ENCODE data around the gene SLCO1B1.

The SLCO1B1 gene

GRCh38 chr12:21221072-21221471 lies 90.1 kb downstream of the SLCO1B1 start:
- Histone ChIP-seq H3K36me3 (ENCODE audit: control insufficient read depth in 1 of 2, insufficient read depth in 2 of 2, low read length in 2 of 2) (no peaks in the 10 kb centered on the region), H3K9me3 (ENCODE audit: control insufficient read depth in 1 of 2, low read length in 2 of 2) (no peaks in the 10 kb centered on the region), H3K4me3 (ENCODE audit: low read depth in 1 of 2, low read length in 2 of 2) (no peak overlapping the region), H3K27ac (ENCODE audit: low read length) (no peak overlapping the region), H3K27me3 (ENCODE audit: low read depth, low read length) (no peaks in the 10 kb centered on the region), H3K4me1 (ENCODE audit: control insufficient read depth in 1 of 2, insufficient read depth in 2 of 2, low read length in 2 of 2) (no peaks in the 10 kb centered on the region)

GRCh38 chr12:21221778-21222177 lies 90.8 kb downstream of the SLCO1B1 start:
- no peaks in the 10 kb centered on the region for H3K4me1 ChIP-seq (ENCODE audit: control insufficient read depth in 1 of 2, insufficient read depth in 2 of 2, low read length in 2 of 2)
- no peaks in the 10 kb centered on the region for H3K27me3 ChIP-seq (ENCODE audit: low read depth, low read length)
- H3K36me3 ChIP-seq (ENCODE audit: control insufficient read depth in 1 of 2, insufficient read depth in 2 of 2, low read length in 2 of 2), result no peaks in the 10 kb centered on the region
- H3K4me3 ChIP-seq (ENCODE audit: low read depth in 1 of 2, low read length in 2 of 2), result no peak overlapping the region
- no peak overlapping the region for H3K27ac ChIP-seq (ENCODE audit: low read length)
- H3K9me3 ChIP-seq (ENCODE audit: control insufficient read depth in 1 of 2, low read length in 2 of 2), result no peaks in the 10 kb centered on the region

GRCh38 chr12:21223930-21224329 lies 92.9 kb downstream of the SLCO1B1 start:
- Histone ChIP-seq H3K4me1 (ENCODE audit: control insufficient read depth in 1 of 2, insufficient read depth in 2 of 2, low read length in 2 of 2) (no peaks in the 10 kb centered on the region), H3K9me3 (ENCODE audit: control insufficient read depth in 1 of 2, low read length in 2 of 2) (no peaks in the 10 kb centered on the region), H3K36me3 (ENCODE audit: control insufficient read depth in 1 of 2, insufficient read depth in 2 of 2, low read length in 2 of 2) (no peaks in the 10 kb centered on the region), H3K4me3 (ENCODE audit: low read depth in 1 of 2, low read length in 2 of 2) (no peak overlapping the region), H3K27ac (ENCODE audit: low read length) (no peak overlapping the region), H3K27me3 (ENCODE audit: low read depth, low read length) (no peaks in the 10 kb centered on the region)

GRCh38 chr12:21234395-21234794 lies 103.4 kb downstream of the SLCO1B1 start:
- Histone ChIP-seq H3K36me3 (ENCODE audit: control insufficient read depth in 1 of 2, insufficient read depth in 2 of 2, low read length in 2 of 2) (no peaks in the 10 kb centered on the region), H3K27me3 (ENCODE audit: low read depth, low read length) (no peaks in the 10 kb centered on the region), H3K27ac (ENCODE audit: low read length) (no peak overlapping the region), H3K9me3 (ENCODE audit: control insufficient read depth in 1 of 2, low read length in 2 of 2) (peaks cover 0 to 2% of the 10 kb centered on the region in 2 donors), H3K4me3 (ENCODE audit: low read depth in 1 of 2, low read length in 2 of 2) (no peak overlapping the region), H3K4me1 (ENCODE audit: control insufficient read depth in 1 of 2, insufficient read depth in 2 of 2, low read length in 2 of 2) (no peaks in the 10 kb centered on the region)

- Histone ChIP-seq H3K4me1 (ENCODE audit: control insufficient read depth in 1 of 2, insufficient read depth in 2 of 2, low read length in 2 of 2) (no peaks in the 10 kb centered on the region), H3K27me3 (ENCODE audit: low read depth, low read length) (no peaks in the 10 kb centered on the region), H3K9me3 (ENCODE audit: control insufficient read depth in 1 of 2, low read length in 2 of 2) (no peaks in the 10 kb centered on the region)
These were observed 108.9 kb downstream of the SLCO1B1 start for GRCh38 chr12:21239866-21240265.

GRCh38 chr12:21248679-21249078 lies 117.7 kb downstream of the SLCO1B1 start:
- H3K36me3 ChIP-seq (ENCODE audit: control insufficient read depth in 1 of 2, insufficient read depth in 2 of 2, low read length in 2 of 2), result no peaks in the 10 kb centered on the region
- H3K4me1 ChIP-seq (ENCODE audit: control insufficient read depth in 1 of 2, insufficient read depth in 2 of 2, low read length in 2 of 2), result no peaks in the 10 kb centered on the region
- no peak overlapping the region for H3K4me3 ChIP-seq (ENCODE audit: low read depth in 1 of 2, low read length in 2 of 2)
- no peaks in the 10 kb centered on the region for H3K9me3 ChIP-seq (ENCODE audit: control insufficient read depth in 1 of 2, low read length in 2 of 2)
- H3K27me3 ChIP-seq (ENCODE audit: low read depth, low read length), result no peaks in the 10 kb centered on the region
- H3K27ac ChIP-seq (ENCODE audit: low read length), result no peak overlapping the region

More at GRCh38 chr12:21239866-21240265, 108.9 kb downstream of the SLCO1B1 start:
- Histone ChIP-seq H3K27ac (ENCODE audit: low read length) (no peak overlapping the region), H3K4me3 (ENCODE audit: low read depth in 1 of 2, low read length in 2 of 2) (no peak overlapping the region), H3K36me3 (ENCODE audit: control insufficient read depth in 1 of 2, insufficient read depth in 2 of 2, low read length in 2 of 2) (no peaks in the 10 kb centered on the region)

GRCh38 chr12:21252070-21252469 lies 121.1 kb downstream of the SLCO1B1 start:
- Histone ChIP-seq H3K27ac (ENCODE audit: low read length) (no peak overlapping the region), H3K27me3 (ENCODE audit: low read depth, low read length) (no peaks in the 10 kb centered on the region), H3K36me3 (ENCODE audit: control insufficient read depth in 1 of 2, insufficient read depth in 2 of 2, low read length in 2 of 2) (no peaks in the 10 kb centered on the region), H3K4me1 (ENCODE audit: control insufficient read depth in 1 of 2, insufficient read depth in 2 of 2, low read length in 2 of 2) (no peaks in the 10 kb centered on the region), H3K4me3 (ENCODE audit: low read depth in 1 of 2, low read length in 2 of 2) (no peak overlapping the region), H3K9me3 (ENCODE audit: control insufficient read depth in 1 of 2, low read length in 2 of 2) (peaks cover 0 to under 1% of the 10 kb centered on the region in 2 donors)

GRCh38 chr12:21257172-21257571 lies 126.2 kb downstream of the SLCO1B1 start:
- Histone ChIP-seq H3K4me3 (ENCODE audit: low read depth in 1 of 2, low read length in 2 of 2) (no peak overlapping the region), H3K4me1 (ENCODE audit: control insufficient read depth in 1 of 2, insufficient read depth in 2 of 2, low read length in 2 of 2) (no peaks in the 10 kb centered on the region), H3K27me3 (ENCODE audit: low read depth, low read length) (no peaks in the 10 kb centered on the region), H3K27ac (ENCODE audit: low read length) (no peak overlapping the region), H3K9me3 (ENCODE audit: control insufficient read depth in 1 of 2, low read length in 2 of 2) (peaks cover 0 to 5% of the 10 kb centered on the region in 2 donors), H3K36me3 (ENCODE audit: control insufficient read depth in 1 of 2, insufficient read depth in 2 of 2, low read length in 2 of 2) (no peaks in the 10 kb centered on the region)

- Histone ChIP-seq H3K4me3 (ENCODE audit: low read depth in 1 of 2, low read length in 2 of 2) (no peak overlapping the region), H3K27me3 (ENCODE audit: low read depth, low read length) (no peaks in the 10 kb centered on the region), H3K4me1 (ENCODE audit: control insufficient read depth in 1 of 2, insufficient read depth in 2 of 2, low read length in 2 of 2) (no peaks in the 10 kb centered on the region), H3K9me3 (ENCODE audit: control insufficient read depth in 1 of 2, low read length in 2 of 2) (no peaks in the 10 kb centered on the region), H3K36me3 (ENCODE audit: control insufficient read depth in 1 of 2, insufficient read depth in 2 of 2, low read length in 2 of 2) (no peaks in the 10 kb centered on the region), H3K27ac (ENCODE audit: low read length) (no peak overlapping the region)
These were observed 133.2 kb downstream of the SLCO1B1 start for GRCh38 chr12:21264232-21264631.

GRCh38 chr12:21265932-21266331 lies 134.9 kb downstream of the SLCO1B1 start:
- Histone ChIP-seq H3K36me3 (ENCODE audit: control insufficient read depth in 1 of 2, insufficient read depth in 2 of 2, low read length in 2 of 2) (no peaks in the 10 kb centered on the region), H3K27ac (ENCODE audit: low read length) (no peak overlapping the region), H3K9me3 (ENCODE audit: control insufficient read depth in 1 of 2, low read length in 2 of 2) (no peaks in the 10 kb centered on the region), H3K4me1 (ENCODE audit: control insufficient read depth in 1 of 2, insufficient read depth in 2 of 2, low read length in 2 of 2) (no peaks in the 10 kb centered on the region), H3K4me3 (ENCODE audit: low read depth in 1 of 2, low read length in 2 of 2) (no peak overlapping the region), H3K27me3 (ENCODE audit: low read depth, low read length) (no peaks in the 10 kb centered on the region)

- Histone ChIP-seq H3K27ac (ENCODE audit: low read length) (no peak overlapping the region), H3K9me3 (ENCODE audit: control insufficient read depth in 1 of 2, low read length in 2 of 2) (no peaks in the 10 kb centered on the region), H3K4me3 (ENCODE audit: low read depth in 1 of 2, low read length in 2 of 2) (no peak overlapping the region), H3K4me1 (ENCODE audit: control insufficient read depth in 1 of 2, insufficient read depth in 2 of 2, low read length in 2 of 2) (no peaks in the 10 kb centered on the region), H3K27me3 (ENCODE audit: low read depth, low read length) (no peaks in the 10 kb centered on the region), H3K36me3 (ENCODE audit: control insufficient read depth in 1 of 2, insufficient read depth in 2 of 2, low read length in 2 of 2) (no peaks in the 10 kb centered on the region)
These were observed 145.8 kb downstream of the SLCO1B1 start for GRCh38 chr12:21276826-21277225.
